ENCODE measurements around the gene AMZ1. TPM values are rescaled to one million over a fixed set of nuclear protein-coding genes. Genes with fewer than 3 reads are reported as not detected.

Gene AMZ1
- total RNA-seq, 2 experiments from 2014 or later, result 0.29 to 0.40 TPM

GRCh38 chr7:2645274-2645868, 42.6 kb upstream of the AMZ1 start:
- Mint-ChIP-seq H3K4me3 (peak overlapping the region; percentile 56), H3K36me3 (no peaks in the 10 kb centered on the region), H3K27me3 (no peaks in the 10 kb centered on the region), H3K4me1 (peaks cover 21% of the 10 kb centered on the region), H3K27ac (peak overlapping the region; percentile 90), H3K9me3 (ENCODE audit: low read depth) (no peaks in the 10 kb centered on the region)
- CTCF ChIA-PET, result interaction anchor here (0.7 to 5.1 kb wide), 18 partner anchors 8 to 194 kb away, joined by 3 to 50 read pairs (median 4); partner anchors contain the start of gene TTYH3
- peak; percentile 87 for DNase-seq
- peak; percentile 75 for ATAC-seq

GRCh38 chr7:2646336-2646679, 41.7 kb upstream of the AMZ1 start:
- no peaks in the 10 kb centered on the region for H3K36me3 Mint-ChIP-seq
- peaks cover 21% of the 10 kb centered on the region for H3K4me1 Mint-ChIP-seq
- DNase-seq, result no peak
- no peak for ATAC-seq
- H3K4me3 Mint-ChIP-seq, result no peak overlapping the region
- H3K27ac Mint-ChIP-seq, result no peak overlapping the region
- no peaks in the 10 kb centered on the region for H3K27me3 Mint-ChIP-seq
- CTCF ChIA-PET, result interaction anchor here (0.8 to 5.1 kb wide), 7 partner anchors 11 to 103 kb away, joined by 3 to 50 read pairs (median 3); no protein-coding TSS in a partner anchor
- H3K9me3 Mint-ChIP-seq (ENCODE audit: low read depth), result no peaks in the 10 kb centered on the region

- H3K4me1 Mint-ChIP-seq, result peaks cover 21% of the 10 kb centered on the region
- ATAC-seq (no peak), DNase-seq (no peak)
- H3K27ac Mint-ChIP-seq, result no peak overlapping the region
- H3K4me3 Mint-ChIP-seq, result no peak overlapping the region
- H3K9me3 Mint-ChIP-seq (ENCODE audit: low read depth), result no peaks in the 10 kb centered on the region
- no peaks in the 10 kb centered on the region for H3K36me3 Mint-ChIP-seq
- CTCF ChIA-PET, result interaction anchor here (0.8 to 5.1 kb wide), 2 partner anchors 24 to 63 kb away, joined by 3 to 50 read pairs; no protein-coding TSS in a partner anchor
- no peaks in the 10 kb centered on the region for H3K27me3 Mint-ChIP-seq
Measured at GRCh38 chr7:2646680-2647571, 41.1 kb upstream of the AMZ1 start.

GRCh38 chr7:2647594-2648172, 40.3 kb upstream of the AMZ1 start:
- CTCF ChIA-PET, result no interaction called here

GRCh38 chr7:2649139-2649838, 38.7 kb upstream of the AMZ1 start:
- Mint-ChIP-seq H3K4me1 (peaks cover 25% of the 10 kb centered on the region), H3K36me3 (no peaks in the 10 kb centered on the region), H3K9me3 (ENCODE audit: low read depth) (no peaks in the 10 kb centered on the region), H3K27ac (no peak overlapping the region), H3K27me3 (no peaks in the 10 kb centered on the region), H3K4me3 (no peak overlapping the region)
- CTCF ChIA-PET, result interaction anchor here (0.6 kb wide), 1 partner anchor 243 kb away, joined by 3 read pairs; no protein-coding TSS in a partner anchor
- ATAC-seq (no peak), DNase-seq (no peak)

More at GRCh38 chr7:2647594-2648172, 40.3 kb upstream of the AMZ1 start:
- Mint-ChIP-seq H3K36me3 (no peaks in the 10 kb centered on the region), H3K9me3 (ENCODE audit: low read depth) (no peaks in the 10 kb centered on the region), H3K27me3 (no peaks in the 10 kb centered on the region), H3K4me1 (peaks cover 26% of the 10 kb centered on the region), H3K27ac (no peak overlapping the region), H3K4me3 (no peak overlapping the region)
- no peak for DNase-seq
- no peak for ATAC-seq

GRCh38 chr7:2649991-2650390, 38.0 kb upstream of the AMZ1 start:
- ATAC-seq, result no peak
- CTCF ChIA-PET, result interaction anchor here (0.6 kb wide), 1 partner anchor 502 kb away, joined by 5 read pairs; no protein-coding TSS in a partner anchor
- DNase-seq, result no peak
- Mint-ChIP-seq H3K4me1 (peaks cover 18% of the 10 kb centered on the region), H3K9me3 (ENCODE audit: low read depth) (no peaks in the 10 kb centered on the region), H3K4me3 (no peak overlapping the region), H3K27ac (no peak overlapping the region), H3K36me3 (no peaks in the 10 kb centered on the region), H3K27me3 (no peaks in the 10 kb centered on the region)

- CTCF ChIA-PET, result interaction anchor here (0.6 kb wide), 1 partner anchor 501 kb away, joined by 5 read pairs; no protein-coding TSS in a partner anchor
Measured at GRCh38 chr7:2650451-2650850, 37.6 kb upstream of the AMZ1 start.

GRCh38 chr7:2651336-2651735, 36.7 kb upstream of the AMZ1 start:
- H3K4me3 Mint-ChIP-seq, result no peak overlapping the region
- no peaks in the 10 kb centered on the region for H3K36me3 Mint-ChIP-seq
- CTCF ChIA-PET, result no interaction called here
- ATAC-seq (no peak), DNase-seq (no peak)
- H3K27ac Mint-ChIP-seq, result no peak overlapping the region
- H3K4me1 Mint-ChIP-seq, result peaks cover 5% of the 10 kb centered on the region
- no peaks in the 10 kb centered on the region for H3K27me3 Mint-ChIP-seq
- H3K9me3 Mint-ChIP-seq (ENCODE audit: low read depth), result no peaks in the 10 kb centered on the region

More at GRCh38 chr7:2650451-2650850, 37.6 kb upstream of the AMZ1 start:
- Mint-ChIP-seq H3K4me3 (no peak overlapping the region), H3K36me3 (no peaks in the 10 kb centered on the region), H3K27me3 (no peaks in the 10 kb centered on the region), H3K4me1 (peaks cover 13% of the 10 kb centered on the region), H3K9me3 (ENCODE audit: low read depth) (no peaks in the 10 kb centered on the region), H3K27ac (no peak overlapping the region)
- no peak for DNase-seq
- ATAC-seq, result no peak

GRCh38 chr7:2651847-2652735, 35.9 kb upstream of the AMZ1 start:
- Mint-ChIP-seq H3K36me3 (no peaks in the 10 kb centered on the region), H3K27me3 (no peaks in the 10 kb centered on the region), H3K9me3 (ENCODE audit: low read depth) (no peaks in the 10 kb centered on the region), H3K4me3 (no peak overlapping the region), H3K4me1 (peaks cover 6% of the 10 kb centered on the region), H3K27ac (no peak overlapping the region)
- CTCF ChIA-PET, result interaction anchor here (3.2 kb wide), 1 partner anchor 19 kb away, joined by 15 read pairs; no protein-coding TSS in a partner anchor
- ATAC-seq (no peak), DNase-seq (no peak)

- Mint-ChIP-seq H3K4me1 (peaks cover 9% of the 10 kb centered on the region), H3K4me3 (no peak overlapping the region), H3K27ac (no peak overlapping the region), H3K27me3 (no peaks in the 10 kb centered on the region), H3K9me3 (ENCODE audit: low read depth) (no peaks in the 10 kb centered on the region), H3K36me3 (no peaks in the 10 kb centered on the region)
- DNase-seq (no peak), ATAC-seq (no peak)
- CTCF ChIA-PET, result interaction anchor here (0.6 to 3.2 kb wide), 4 partner anchors 8 to 123 kb away, joined by 3 to 15 read pairs (median 10); no protein-coding TSS in a partner anchor
Measured at GRCh38 chr7:2652736-2653060, 35.3 kb upstream of the AMZ1 start.

GRCh38 chr7:2654059-2654458, 33.9 kb upstream of the AMZ1 start:
- no peaks in the 10 kb centered on the region for H3K27me3 Mint-ChIP-seq
- DNase-seq, result no peak
- no peak overlapping the region for H3K4me3 Mint-ChIP-seq
- no peaks in the 10 kb centered on the region for H3K9me3 Mint-ChIP-seq (ENCODE audit: low read depth)
- peaks cover 9% of the 10 kb centered on the region for H3K4me1 Mint-ChIP-seq
- H3K27ac Mint-ChIP-seq, result no peak overlapping the region
- no peaks in the 10 kb centered on the region for H3K36me3 Mint-ChIP-seq
- no peak for ATAC-seq
- CTCF ChIA-PET, result interaction anchor here (1.1 to 3.2 kb wide), 4 partner anchors 9 to 56 kb away, joined by 3 to 15 read pairs (median 10); no protein-coding TSS in a partner anchor

All from activated CD8-positive, alpha-beta memory T cell treated with anti-CD3 and anti-CD28 coated beads, Interleukin-2, amount 10 ng/mL, durations not matched to agents 7 days and 5 days (primary cell).